Measurements from ENCODE around the gene AGXT. TPM values are rescaled to one million over a fixed set of nuclear protein-coding genes. Genes with fewer than 3 reads are reported as not detected.
A peak's percentile ranks its signal among the peaks of the same experiment; 100 is the strongest.

Gene AGXT
- total RNA-seq, 1 experiment from 2014 or later, result not detected

- DNase-seq, result no peak
- Histone ChIP-seq H3K27me3 (ENCODE audit: control insufficient read depth, insufficient read depth, low read length) (no peaks in the 10 kb centered on the region), H3K36me3 (replicated peaks; ENCODE audit: control insufficient read depth, insufficient read depth, low read length) (no peaks in the 10 kb centered on the region), H3K4me3 (ENCODE audit: insufficient read depth, low read depth, low read length) (no peak overlapping the region)
These were observed 3.9 kb downstream of the AGXT start for GRCh38 chr2:240872317-240873097.

GRCh38 chr2:240873098-240873788 lies 4.6 kb downstream of the AGXT start:
- DNase-seq, result peak; percentile 57
- H3K4me3 ChIP-seq (ENCODE audit: insufficient read depth, low read depth, low read length), result no peak overlapping the region
- H3K36me3 ChIP-seq (replicated peaks; ENCODE audit: control insufficient read depth, insufficient read depth, low read length), result no peaks in the 10 kb centered on the region
- no peaks in the 10 kb centered on the region for H3K27me3 ChIP-seq (ENCODE audit: control insufficient read depth, insufficient read depth, low read length)

GRCh38 chr2:240873805-240874714 lies 5.4 kb downstream of the AGXT start:
- Histone ChIP-seq H3K36me3 (replicated peaks; ENCODE audit: control insufficient read depth, insufficient read depth, low read length) (no peaks in the 10 kb centered on the region), H3K4me3 (ENCODE audit: insufficient read depth, low read depth, low read length) (no peak overlapping the region), H3K27me3 (ENCODE audit: control insufficient read depth, insufficient read depth, low read length) (no peaks in the 10 kb centered on the region)
- DNase-seq, result peak; percentile 83

GRCh38 chr2:240874715-240875227 lies 6.1 kb downstream of the AGXT start:
- H3K36me3 ChIP-seq (replicated peaks; ENCODE audit: control insufficient read depth, insufficient read depth, low read length), result no peaks in the 10 kb centered on the region
- DNase-seq, result peak; percentile 58
- H3K27me3 ChIP-seq (ENCODE audit: control insufficient read depth, insufficient read depth, low read length), result no peaks in the 10 kb centered on the region
- no peak overlapping the region for H3K4me3 ChIP-seq (ENCODE audit: insufficient read depth, low read depth, low read length)

- H3K36me3 ChIP-seq (replicated peaks; ENCODE audit: control insufficient read depth, insufficient read depth, low read length), result no peaks in the 10 kb centered on the region
- no peak overlapping the region for H3K4me3 ChIP-seq (ENCODE audit: insufficient read depth, low read depth, low read length)
- DNase-seq, result peak; percentile 49
- no peaks in the 10 kb centered on the region for H3K27me3 ChIP-seq (ENCODE audit: control insufficient read depth, insufficient read depth, low read length)
These were observed 6.8 kb downstream of the AGXT start for GRCh38 chr2:240875228-240876034.

GRCh38 chr2:240876035-240876474 lies 7.4 kb downstream of the AGXT start:
- DNase-seq, result no peak
- Histone ChIP-seq H3K4me3 (ENCODE audit: insufficient read depth, low read depth, low read length) (no peak overlapping the region), H3K27me3 (ENCODE audit: control insufficient read depth, insufficient read depth, low read length) (no peaks in the 10 kb centered on the region), H3K36me3 (replicated peaks; ENCODE audit: control insufficient read depth, insufficient read depth, low read length) (no peaks in the 10 kb centered on the region)

- Histone ChIP-seq H3K36me3 (replicated peaks; ENCODE audit: control insufficient read depth, insufficient read depth, low read length) (no peaks in the 10 kb centered on the region), H3K27me3 (ENCODE audit: control insufficient read depth, insufficient read depth, low read length) (no peaks in the 10 kb centered on the region), H3K4me3 (ENCODE audit: insufficient read depth, low read depth, low read length) (no peak overlapping the region)
- DNase-seq, result peak; percentile 60
These were observed 8.0 kb downstream of the AGXT start for GRCh38 chr2:240876475-240877251.

- peak; percentile 64 for DNase-seq
- no peaks in the 10 kb centered on the region for H3K27me3 ChIP-seq (ENCODE audit: control insufficient read depth, insufficient read depth, low read length)
- H3K4me3 ChIP-seq (ENCODE audit: insufficient read depth, low read depth, low read length), result no peak overlapping the region
- H3K36me3 ChIP-seq (replicated peaks; ENCODE audit: control insufficient read depth, insufficient read depth, low read length), result no peaks in the 10 kb centered on the region
These were observed 9.1 kb downstream of the AGXT start for GRCh38 chr2:240877460-240878340.

- no peak for DNase-seq
These were observed 9.8 kb downstream of the AGXT start for GRCh38 chr2:240878341-240878936.

GRCh38 chr2:240879105-240879504 lies 10.5 kb downstream of the AGXT start:
- DNase-seq, result peak; percentile 44
- no peaks in the 10 kb centered on the region for H3K36me3 ChIP-seq (replicated peaks; ENCODE audit: control insufficient read depth, insufficient read depth, low read length)

More at GRCh38 chr2:240878341-240878936, 9.8 kb downstream of the AGXT start:
- Histone ChIP-seq H3K36me3 (replicated peaks; ENCODE audit: control insufficient read depth, insufficient read depth, low read length) (no peaks in the 10 kb centered on the region), H3K27me3 (ENCODE audit: control insufficient read depth, insufficient read depth, low read length) (no peaks in the 10 kb centered on the region), H3K4me3 (ENCODE audit: insufficient read depth, low read depth, low read length) (no peak overlapping the region)

GRCh38 chr2:240881913-240882312 lies 13.3 kb downstream of the AGXT start:
- H3K4me3 ChIP-seq (ENCODE audit: insufficient read depth, low read depth, low read length), result no peak overlapping the region
- H3K27me3 ChIP-seq (ENCODE audit: control insufficient read depth, insufficient read depth, low read length), result no peaks in the 10 kb centered on the region
- peak; percentile 57 for DNase-seq
- H3K36me3 ChIP-seq (replicated peaks; ENCODE audit: control insufficient read depth, insufficient read depth, low read length), result no peaks in the 10 kb centered on the region

More at GRCh38 chr2:240879105-240879504, 10.5 kb downstream of the AGXT start:
- no peaks in the 10 kb centered on the region for H3K27me3 ChIP-seq (ENCODE audit: control insufficient read depth, insufficient read depth, low read length)
- H3K4me3 ChIP-seq (ENCODE audit: insufficient read depth, low read depth, low read length), result no peak overlapping the region

GRCh38 chr2:240884221-240884620 lies 15.6 kb downstream of the AGXT start:
- Histone ChIP-seq H3K36me3 (replicated peaks; ENCODE audit: control insufficient read depth, insufficient read depth, low read length) (no peaks in the 10 kb centered on the region), H3K27me3 (ENCODE audit: control insufficient read depth, insufficient read depth, low read length) (no peaks in the 10 kb centered on the region), H3K4me3 (ENCODE audit: insufficient read depth, low read depth, low read length) (no peak overlapping the region)
- no peak for DNase-seq

Measured in H7 (cell line).